H9 (cell line): Measurements from ENCODE around the gene GNAT3. TPM values are rescaled to one million over a fixed set of nuclear protein-coding genes. Genes with fewer than 3 reads are reported as not detected.

Experiments used
- DNase-seq: peaks from one replicate; pipeline ENCODE4 v3.0.0-alpha.2; 2017
- H2AFZ ChIP-seq: one replicate; pipeline ENCODE4 v1.6.1; 2013; ENCODE audit warnings: mild to moderate bottlenecking, low read length, control low read depth, moderate library complexity
- H2AK5ac ChIP-seq: 2 replicates; pipeline ENCODE4 v1.6.1; 2013; ENCODE audit warnings: low read length, control low read depth, mixed read lengths; ENCODE audit not compliant: insufficient read length
- H2BK120ac ChIP-seq: one replicate; pipeline ENCODE4 v1.6.1; 2013; ENCODE audit warnings: low read depth, mild to moderate bottlenecking, low read length, control low read depth, inconsistent platforms; ENCODE audit not compliant: poor library complexity, severe bottlenecking
- H2BK12ac ChIP-seq: 2 replicates; pipeline ENCODE4 v1.6.1; 2013; ENCODE audit warnings: low read length, control low read depth, mixed read lengths, low read depth; ENCODE audit not compliant: insufficient read length
- H2BK15ac ChIP-seq: 2 replicates; pipeline ENCODE4 v1.6.1; 2013; ENCODE audit warnings: low read depth, low read length, control low read depth
- H2BK20ac ChIP-seq: one replicate; pipeline ENCODE4 v1.6.1; 2013; ENCODE audit warnings: low read depth, mild to moderate bottlenecking, low read length, control low read depth, inconsistent platforms; ENCODE audit not compliant: poor library complexity, severe bottlenecking
- H2BK5ac ChIP-seq: 2 replicates; pipeline ENCODE4 v1.6.1; 2013; ENCODE audit warnings: low read length, control low read depth, mixed read lengths; ENCODE audit not compliant: insufficient read length
- H3K14ac ChIP-seq: 2 replicates; pipeline ENCODE4 v1.6.1; 2013; ENCODE audit warnings: low read length, control low read depth; ENCODE audit not compliant: insufficient read depth
- H3K18ac ChIP-seq: 2 replicates; pipeline ENCODE4 v1.6.1; 2013; ENCODE audit warnings: low read depth, mild to moderate bottlenecking, mixed read lengths, low read length, control low read depth; ENCODE audit not compliant: insufficient read length
- H3K23ac ChIP-seq: 2 replicates; pipeline ENCODE4 v1.6.1; 2013; ENCODE audit warnings: low read length, control low read depth, mixed read lengths, low read depth; ENCODE audit not compliant: insufficient read length
- H3K23me2 ChIP-seq: 2 replicates; pipeline ENCODE4 v1.6.1; 2013; ENCODE audit warnings: low read depth, mild to moderate bottlenecking, mixed read lengths, low read length, control low read depth; ENCODE audit not compliant: insufficient read length, poor library complexity, severe bottlenecking
- H3K27ac ChIP-seq: 2 replicates; pipeline ENCODE4 v1.5.1; 2013; ENCODE audit warnings: low read length, control low read depth, mixed read lengths, low read depth; ENCODE audit not compliant: insufficient read length
- H3K27me3 ChIP-seq: 2 replicates; pipeline ENCODE4 v1.6.1; 2013; ENCODE audit warnings: low read length, control low read depth, inconsistent platforms; ENCODE audit not compliant: insufficient read depth
- H3K4ac ChIP-seq: 2 replicates; pipeline ENCODE4 v1.6.1; 2013; ENCODE audit warnings: low read depth, mild to moderate bottlenecking, control low read depth, inconsistent platforms, low read length, moderate library complexity
- H3K4me1 ChIP-seq: 2 replicates; pipeline ENCODE4 v1.6.1; 2013; ENCODE audit warnings: low read length, control low read depth, inconsistent platforms; ENCODE audit not compliant: insufficient read depth
- H3K4me2 ChIP-seq: 2 replicates; pipeline ENCODE4 v1.6.1; 2013; ENCODE audit warnings: low read length, control low read depth, mixed read lengths; ENCODE audit not compliant: insufficient read length, insufficient read depth
- H3K56ac ChIP-seq: 2 replicates; pipeline ENCODE4 v1.6.1; 2013; ENCODE audit warnings: low read depth, mild to moderate bottlenecking, mixed read lengths, low read length, control low read depth; ENCODE audit not compliant: insufficient read length
- H3K79me1 ChIP-seq: 2 replicates; pipeline ENCODE4 v1.6.1; 2013; ENCODE audit warnings: low read depth, mild to moderate bottlenecking, moderate library complexity, low read length, control low read depth, inconsistent platforms; ENCODE audit not compliant: insufficient read depth, poor library complexity, severe bottlenecking
- H3K79me2 ChIP-seq: 2 replicates; pipeline ENCODE4 v1.6.1; 2013; ENCODE audit warnings: low read length, control low read depth, inconsistent platforms; ENCODE audit not compliant: insufficient read depth
- H3K9ac ChIP-seq: 2 replicates; pipeline ENCODE4 v1.6.1; 2013; ENCODE audit warnings: low read length, control low read depth, mixed read lengths; ENCODE audit not compliant: insufficient read length; ENCODE audit errors: extremely low read depth
- H3K9me3 ChIP-seq: one replicate; pipeline ENCODE4 v1.6.1; 2013; ENCODE audit warnings: low read depth, low read length, inconsistent platforms; ENCODE audit not compliant: control insufficient read depth
- H3T11ph ChIP-seq: one replicate; pipeline ENCODE4 v1.6.1; 2013; ENCODE audit warnings: mild to moderate bottlenecking, low read length, control low read depth, inconsistent platforms
- H4K20me1 ChIP-seq: one replicate; pipeline ENCODE4 v1.6.1; 2013; ENCODE audit not compliant: control insufficient read depth, insufficient read length, insufficient read depth
- H4K5ac ChIP-seq: 2 replicates; pipeline ENCODE4 v1.6.1; 2013; ENCODE audit warnings: low read depth, mild to moderate bottlenecking, mixed read lengths, low read length, control low read depth; ENCODE audit not compliant: insufficient read length
- H4K8ac ChIP-seq: replicated peaks from 2 replicates; pipeline ENCODE4 v1.6.1; 2013; ENCODE audit warnings: low read length, control low read depth, mixed read lengths, low read depth; ENCODE audit not compliant: insufficient read length
- H4K91ac ChIP-seq: 2 replicates; pipeline ENCODE4 v1.6.1; 2013; ENCODE audit warnings: low read depth, mild to moderate bottlenecking, moderate library complexity, mixed read lengths, low read length, control low read depth; ENCODE audit not compliant: insufficient read length
- H3K27ac Mint-ChIP-seq, 3 experiments: 2 replicates in 2 of 3; 3 replicates in 1 of 3; pipeline ENCODE4 v1.8.0; 2020 to 2021; ENCODE audit warnings: mixed read lengths in 3 of 3, mild to moderate bottlenecking in 1 of 3, moderate library complexity in 1 of 3
- H3K27me3 Mint-ChIP-seq: 2 replicates; pipeline ENCODE4 v1.8.0; 2021; ENCODE audit warnings: low read depth, mild to moderate bottlenecking, moderate library complexity, mixed read lengths
- H3K36me3 Mint-ChIP-seq, 3 experiments: 2 replicates in 2 of 3; 3 replicates in 1 of 3; pipeline ENCODE4 v1.8.0; 2020 to 2021; ENCODE audit warnings: low read depth in 3 of 3, mixed read lengths in 3 of 3; ENCODE audit not compliant: insufficient read depth in 1 of 3
- H3K4me1 Mint-ChIP-seq, 2 experiments: 2 replicates each; pipeline ENCODE4 v1.8.0; 2020; ENCODE audit warnings: mixed read lengths in 2 of 2
- H3K4me3 Mint-ChIP-seq, 2 experiments: 2 replicates in 1 of 2; 3 replicates in 1 of 2; pipeline ENCODE4 v1.8.0; 2020 to 2021; ENCODE audit warnings: mild to moderate bottlenecking in 2 of 2, mixed read lengths in 2 of 2, moderate library complexity in 1 of 2
- H3K9me3 Mint-ChIP-seq, 2 experiments: 2 replicates in 1 of 2; 3 replicates in 1 of 2; pipeline ENCODE4 v1.8.0; 2020; ENCODE audit warnings: mild to moderate bottlenecking in 2 of 2, mixed read lengths in 2 of 2, moderate library complexity in 1 of 2
- CTCF ChIP-seq: fragments of 200-600 bp; sonication (generic); conservative IDR thresholded peaks from 3 replicates; pipeline ENCODE4 v1.8.0; 2021; ENCODE audit warnings: antibody characterized with exemption, mild to moderate bottlenecking
- WGBS: extraction: QIAGEN DNeasy Blood & Tissue Kit; methylation state at CpG from one replicate; pipeline ENCODE4 v1.1.7; 2013; ENCODE audit warnings: missing lambda C conversion rate, low lambda C conversion rate, mixed read lengths; ENCODE audit not compliant: insufficient read length; ENCODE audit errors: extremely low coverage; 5-methylcytosine and 5-hydroxymethylcytosine counted together
- total RNA-seq: library from RNA; stranded (reverse); gene quantifications from 2 replicates; pipeline ENCODE4 v1.2.1, GENCODE V29; 2021

GNAT3 gene
- total RNA-seq, 1 experiment from 2014 or later: not detected

- TF ChIP-seq CTCF: no peak
- Histone ChIP-seq H3K23me2 (no peaks in the 10 kb centered on the region), H4K5ac (no peak overlapping the region), H3K79me1 (no peaks in the 10 kb centered on the region), H4K20me1 (no peaks in the 10 kb centered on the region), H3T11ph (no peak overlapping the region), H2BK15ac (no peak overlapping the region), H4K91ac (no peak overlapping the region), H2BK12ac (no peak overlapping the region), H3K79me2 (no peaks in the 10 kb centered on the region), H3K14ac (no peak overlapping the region), H3K4me1 (no peaks in the 10 kb centered on the region), H3K4me2 (no peak overlapping the region), H3K27me3 (no peaks in the 10 kb centered on the region; the same call in 1 of the 2 replicates), H2BK120ac (no peak overlapping the region), H3K23ac (no peak overlapping the region), H3K27ac (no peak overlapping the region), H3K9me3 (no peaks in the 10 kb centered on the region), H3K18ac (no peak overlapping the region), H3K4ac (no peak overlapping the region), H2BK5ac (no peak overlapping the region), H4K8ac (no peak overlapping the region), H2BK20ac (no peak overlapping the region), H2AK5ac (no peak overlapping the region), H2AFZ (no peak overlapping the region), H3K56ac (no peak overlapping the region), H3K9ac (no peak overlapping the region)
- no peak overlapping the region for H3K4me3 Mint-ChIP-seq
- H3K4me1 Mint-ChIP-seq: 0 out of 4 replicates have a peak, but pooled peaks cover 0 to 3% of the 10 kb centered on the region in 2 experiments
- WGBS: no CpG with 5 or more reads among the region's 1 CpG
- no peaks in the 10 kb centered on the region for H3K36me3 Mint-ChIP-seq
- no peak for DNase-seq
- no peaks in the 10 kb centered on the region for H3K9me3 Mint-ChIP-seq
- no peaks in the 10 kb centered on the region for H3K27me3 Mint-ChIP-seq
- H3K27ac Mint-ChIP-seq: no peak overlapping the region
Measured at GRCh38 chr7:80460857-80461256, 51.0 kb downstream of the GNAT3 start.
